ENCODE results near the gene PIP5K1A.
A peak's percentile ranks its signal among the peaks of the same experiment; 100 is the strongest.

Gene PIP5K1A, protein sequence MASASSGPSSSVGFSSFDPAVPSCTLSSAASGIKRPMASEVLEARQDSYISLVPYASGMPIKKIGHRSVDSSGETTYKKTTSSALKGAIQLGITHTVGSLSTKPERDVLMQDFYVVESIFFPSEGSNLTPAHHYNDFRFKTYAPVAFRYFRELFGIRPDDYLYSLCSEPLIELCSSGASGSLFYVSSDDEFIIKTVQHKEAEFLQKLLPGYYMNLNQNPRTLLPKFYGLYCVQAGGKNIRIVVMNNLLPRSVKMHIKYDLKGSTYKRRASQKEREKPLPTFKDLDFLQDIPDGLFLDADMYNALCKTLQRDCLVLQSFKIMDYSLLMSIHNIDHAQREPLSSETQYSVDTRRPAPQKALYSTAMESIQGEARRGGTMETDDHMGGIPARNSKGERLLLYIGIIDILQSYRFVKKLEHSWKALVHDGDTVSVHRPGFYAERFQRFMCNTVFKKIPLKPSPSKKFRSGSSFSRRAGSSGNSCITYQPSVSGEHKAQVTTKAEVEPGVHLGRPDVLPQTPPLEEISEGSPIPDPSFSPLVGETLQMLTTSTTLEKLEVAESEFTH

DNA sequence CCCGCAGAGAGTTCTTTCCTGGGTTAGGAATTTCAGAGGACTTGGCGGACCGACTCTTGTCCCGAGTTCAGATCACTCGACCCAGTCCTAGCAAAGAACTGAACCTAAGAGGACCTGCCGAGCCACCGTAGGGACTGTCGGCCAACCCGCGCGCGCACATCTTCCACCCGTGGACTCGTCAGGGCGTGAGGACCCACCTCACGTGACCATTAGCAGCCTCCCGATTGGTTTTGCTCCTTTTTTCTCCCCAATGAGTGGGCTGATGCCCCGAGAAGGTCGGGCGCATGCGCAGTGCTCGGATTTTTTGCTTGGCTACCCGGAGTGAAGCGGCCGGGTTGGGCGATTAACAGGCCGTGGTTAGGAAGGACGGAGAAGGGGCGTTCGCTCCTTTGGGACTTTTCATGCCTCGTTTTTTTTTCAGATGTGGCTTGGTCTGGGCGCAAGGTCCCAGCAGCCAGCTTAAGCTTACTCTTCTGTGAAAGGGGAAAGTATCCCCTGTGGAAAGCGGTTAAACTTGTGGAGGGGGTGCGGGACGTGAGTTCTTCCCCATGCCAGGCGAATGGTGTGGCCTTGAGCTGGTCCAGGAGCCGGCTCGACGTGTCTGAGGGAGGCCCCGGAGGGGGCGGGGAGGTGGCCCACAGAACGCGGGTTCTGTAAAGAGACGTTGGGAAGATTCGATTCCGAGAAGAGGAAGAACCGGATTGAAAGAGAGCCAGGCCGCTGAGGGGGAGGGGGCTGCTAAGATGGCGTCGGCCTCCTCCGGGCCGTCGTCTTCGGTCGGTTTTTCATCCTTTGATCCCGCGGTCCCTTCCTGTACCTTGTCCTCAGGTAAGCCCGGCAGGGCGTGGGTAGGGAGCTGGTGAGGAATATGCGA lies at the start of gene PIP5K1A:
Gene PIP5K1A, plus strand, starts transcription at position 299 of the 874 bp plus-strand sequence. Its CDS starts 445 bp downstream, at position 744.
- DNase-seq: peak; percentile 100

DNA sequence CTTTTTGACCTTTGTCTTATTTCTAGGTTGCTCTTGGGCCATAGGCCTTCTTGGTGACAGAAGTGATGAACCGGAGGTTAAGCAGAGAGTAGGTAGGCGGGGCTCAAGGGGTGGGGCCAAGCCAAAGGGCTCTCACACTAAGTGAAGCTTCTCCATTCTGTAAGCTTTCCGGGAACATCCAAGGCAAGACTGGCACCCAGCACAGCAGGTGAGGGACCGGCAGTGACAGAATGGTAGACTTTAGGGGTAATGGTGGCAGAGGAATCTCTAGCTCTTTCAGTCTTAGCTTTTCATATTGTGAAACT lies 41.9 kb upstream of the PIP5K1A start, which contains the start of gene TNFAIP8L2:
Gene TNFAIP8L2, plus strand, starts transcription at position 135 of the 305 bp plus-strand sequence. CDS start 2,049 bp downstream, outside the sequence.
- DNase-seq: peak; percentile 91

DNA sequence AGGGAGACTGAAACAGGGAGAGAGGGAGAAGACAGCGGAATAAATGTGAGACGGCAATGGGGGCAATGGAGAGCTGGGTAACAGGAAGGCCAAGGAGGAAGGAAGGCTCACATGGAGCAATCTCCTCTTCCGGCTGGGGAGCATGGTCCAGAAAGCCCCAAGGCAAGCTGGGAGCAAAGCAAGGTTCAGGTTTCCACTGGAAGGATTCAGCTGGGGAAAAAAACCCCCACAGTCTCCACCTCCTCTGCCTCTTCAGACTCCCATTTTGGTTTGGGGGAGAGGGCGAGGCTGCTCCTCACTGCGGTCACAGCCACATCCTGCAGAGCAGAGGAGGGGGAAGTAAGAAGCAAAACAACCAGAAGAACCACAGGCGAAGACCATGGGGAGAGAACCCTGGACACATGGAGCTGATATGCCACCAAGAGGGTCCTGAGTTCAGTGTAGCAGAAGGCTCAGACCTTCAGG lies 41.3 kb upstream of the PIP5K1A start:
- peak; percentile 85 for DNase-seq

DNA sequence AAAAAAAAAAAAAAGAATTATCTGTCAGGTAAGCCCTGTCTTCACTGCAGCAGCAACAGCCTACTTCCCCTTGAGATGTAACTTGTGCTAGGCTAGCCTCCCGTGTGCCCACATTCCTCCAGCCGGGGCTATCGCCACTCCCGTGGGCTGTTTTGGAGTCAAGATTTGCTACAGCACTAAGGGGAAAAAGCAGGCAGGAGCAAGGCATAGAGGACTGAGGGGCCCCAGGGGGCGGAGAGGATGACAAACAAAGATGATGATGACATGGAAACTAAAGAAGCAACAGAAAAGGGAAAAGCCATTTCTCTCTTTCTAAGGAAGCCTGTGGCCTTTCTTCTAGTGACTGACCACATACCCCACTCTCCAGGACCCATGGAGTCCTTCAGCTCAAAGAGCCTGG lies 40.0 kb upstream of the PIP5K1A start:
- DNase-seq: peak; percentile 71

DNA sequence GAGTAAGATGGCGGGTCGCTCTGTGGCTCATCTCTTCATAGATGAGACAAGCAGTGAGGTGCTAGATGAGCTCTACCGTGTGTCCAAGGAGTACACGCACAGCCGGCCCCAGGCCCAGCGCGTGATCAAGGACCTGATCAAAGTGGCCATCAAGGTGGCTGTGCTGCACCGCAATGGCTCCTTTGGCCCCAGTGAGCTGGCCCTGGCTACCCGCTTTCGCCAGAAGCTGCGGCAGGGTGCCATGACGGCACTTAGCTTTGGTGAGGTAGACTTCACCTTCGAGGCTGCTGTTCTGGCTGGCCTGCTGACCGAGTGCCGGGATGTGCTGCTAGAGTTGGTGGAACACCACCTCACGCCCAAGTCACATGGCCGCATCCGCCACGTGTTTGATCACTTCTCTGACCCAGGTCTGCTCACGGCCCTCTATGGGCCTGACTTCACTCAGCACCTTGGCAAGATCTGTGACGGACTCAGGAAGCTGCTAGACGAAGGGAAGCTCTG lies 39.6 kb upstream of the PIP5K1A start:
- no peak for DNase-seq

DNA sequence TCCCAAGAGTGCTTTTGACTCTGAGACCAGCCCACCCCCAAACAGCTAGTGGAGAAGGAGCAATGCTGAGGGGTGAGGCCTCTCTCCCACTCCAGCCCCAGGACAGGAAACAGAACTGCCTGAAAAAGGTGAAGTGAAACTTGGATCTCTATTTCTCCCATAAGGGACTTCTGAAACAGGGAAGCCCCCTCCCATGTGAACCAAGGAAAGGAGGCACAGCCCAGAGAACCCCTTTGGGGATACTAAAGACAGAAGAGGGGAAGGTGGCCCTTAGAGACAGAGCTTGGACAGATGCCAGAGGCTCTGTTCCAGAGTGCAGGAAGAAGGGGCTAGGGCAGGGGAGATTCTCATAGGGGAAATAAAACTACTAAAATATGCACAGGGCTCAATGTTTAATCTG lies 39.0 kb upstream of the PIP5K1A start:
- no peak for DNase-seq

DNA sequence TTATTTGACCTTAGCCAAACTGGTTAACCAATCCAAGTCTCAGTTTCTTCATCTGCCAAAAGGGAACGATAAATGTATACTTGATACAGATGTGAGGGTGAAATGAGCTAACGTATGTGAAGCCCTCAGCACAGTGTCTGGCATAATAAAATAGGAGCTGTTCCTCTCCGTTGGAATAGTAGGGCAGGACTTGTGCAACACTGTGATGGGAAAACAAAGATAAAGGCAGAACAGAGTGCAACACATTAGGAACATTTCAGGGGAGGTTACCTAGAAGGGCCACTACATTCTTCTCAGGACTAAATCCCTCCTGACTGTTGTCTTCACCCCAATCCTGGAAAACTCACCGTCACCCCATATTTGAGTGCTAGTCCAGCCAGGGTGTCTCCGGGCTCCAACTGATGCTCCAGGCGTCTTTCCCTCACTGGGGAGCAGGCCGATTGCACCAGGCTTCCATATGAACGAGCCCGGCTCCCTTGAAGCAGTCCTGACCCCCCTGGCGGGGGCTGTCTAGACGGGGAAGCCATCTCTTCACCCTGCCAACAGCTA lies 33.5 kb upstream of the PIP5K1A start:
- no peak for DNase-seq

DNA sequence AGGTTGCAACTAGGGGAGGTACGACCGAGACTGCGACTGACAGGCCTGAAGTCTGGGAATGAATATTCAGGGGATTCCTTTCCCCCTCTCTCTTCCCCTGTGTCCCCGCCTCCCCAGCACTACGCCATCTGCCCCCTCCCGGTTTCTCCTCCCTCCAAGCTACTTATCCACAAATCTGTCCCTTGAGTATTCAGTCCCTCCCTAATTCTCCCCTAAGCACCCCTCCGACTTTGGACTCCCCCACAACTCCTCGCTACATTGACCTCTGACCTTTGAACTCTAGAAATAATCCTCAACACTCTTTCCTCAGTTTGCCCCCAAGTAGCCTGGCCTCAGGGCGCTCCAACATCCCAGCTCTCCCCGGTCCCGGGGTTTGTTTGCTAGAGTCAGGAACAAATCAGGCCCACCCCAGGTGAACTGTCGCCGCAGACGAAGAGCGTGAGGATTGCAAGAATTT lies 33.0 kb upstream of the PIP5K1A start:
- no peak for DNase-seq

DNA sequence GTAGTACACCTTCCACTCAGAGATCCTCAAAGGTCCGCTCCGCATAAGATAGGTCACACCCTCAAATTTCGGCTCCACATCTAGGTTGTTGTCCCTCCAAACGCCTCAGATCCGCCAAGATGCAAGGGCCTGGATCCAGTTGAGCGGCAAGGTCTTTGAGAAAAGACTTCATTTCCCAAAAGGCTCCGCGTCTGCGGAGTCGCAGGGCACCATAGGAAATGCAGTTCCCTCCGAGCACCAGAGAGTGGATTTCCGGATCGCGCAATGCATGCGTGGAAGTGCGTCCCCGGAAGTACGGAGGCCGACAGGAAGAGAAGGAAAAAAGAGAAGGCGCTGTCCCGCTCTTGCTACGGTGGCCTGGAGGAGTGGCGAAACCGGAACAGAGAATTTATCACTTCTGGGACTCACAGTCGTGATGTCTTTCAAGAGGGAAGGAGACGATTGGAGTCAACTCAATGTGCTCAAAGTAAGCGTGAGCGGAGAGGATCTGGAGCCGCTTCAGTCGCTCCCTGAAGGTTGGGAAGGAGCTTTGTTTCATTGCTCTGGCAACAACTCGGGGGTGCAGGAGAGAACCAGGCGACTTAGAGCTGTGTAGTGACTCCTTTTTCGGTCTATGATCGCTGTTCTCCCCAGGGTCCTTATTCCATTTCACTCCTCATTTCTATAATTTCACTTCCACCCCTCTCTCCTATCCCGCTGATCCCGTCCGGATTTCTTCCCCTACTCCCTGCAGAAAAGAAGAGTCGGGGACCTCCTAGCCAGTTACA lies 32.4 kb upstream of the PIP5K1A start, which contains the start of the genes LYSMD1 and SCNM1:
Gene LYSMD1, minus strand, starts transcription at position 165 of the 767 bp plus-strand sequence. CDS start 644 bp downstream, outside the sequence.
Gene SCNM1, plus strand, starts transcription at position 407 of the 767 bp plus-strand sequence. Its CDS starts 9 bp downstream, at position 416.
- peak; percentile 98 for DNase-seq

DNA sequence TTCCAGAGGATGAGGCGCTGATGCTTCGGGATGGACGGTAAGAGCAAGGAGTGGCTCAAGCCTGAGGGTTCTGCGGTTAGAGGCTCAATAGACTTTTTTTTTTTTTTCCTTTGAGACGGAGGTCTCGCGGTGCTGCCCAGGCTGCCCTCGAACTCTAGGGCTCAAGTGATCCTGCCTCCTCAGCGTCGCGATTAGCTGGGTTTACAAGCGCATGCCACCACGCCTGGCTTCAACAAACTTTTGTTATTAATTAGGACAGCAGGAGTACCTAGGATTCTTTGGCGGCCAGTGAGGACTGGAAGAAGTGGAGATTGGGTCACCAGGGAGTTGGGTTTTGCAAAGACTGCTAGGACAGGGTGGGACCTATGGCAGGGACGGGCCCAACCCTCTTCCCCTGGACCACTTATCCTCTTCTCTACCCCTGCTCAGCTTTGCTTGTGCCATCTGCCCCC lies 31.8 kb upstream of the PIP5K1A start:
- DNase-seq: no peak

DNA sequence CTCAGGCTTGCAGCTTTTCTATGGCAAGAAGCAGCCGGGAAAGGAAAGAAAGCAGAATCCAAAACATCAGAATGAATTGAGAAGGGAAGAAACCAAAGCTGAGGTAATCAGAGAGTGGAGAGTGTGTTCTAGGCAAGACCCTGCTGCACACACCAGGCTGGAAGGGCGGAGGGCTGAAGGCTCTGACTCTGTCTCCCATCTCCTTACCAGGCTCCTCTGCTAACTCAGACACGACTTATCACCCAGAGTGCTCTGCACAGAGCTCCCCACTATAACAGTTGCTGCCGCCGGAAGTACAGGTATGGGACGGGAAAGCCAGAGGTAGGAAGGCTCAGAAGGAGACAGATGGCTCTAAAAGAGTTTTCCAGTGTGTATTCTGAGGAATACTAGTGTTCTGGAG lies 31.2 kb upstream of the PIP5K1A start:
- no peak for DNase-seq

DNA sequence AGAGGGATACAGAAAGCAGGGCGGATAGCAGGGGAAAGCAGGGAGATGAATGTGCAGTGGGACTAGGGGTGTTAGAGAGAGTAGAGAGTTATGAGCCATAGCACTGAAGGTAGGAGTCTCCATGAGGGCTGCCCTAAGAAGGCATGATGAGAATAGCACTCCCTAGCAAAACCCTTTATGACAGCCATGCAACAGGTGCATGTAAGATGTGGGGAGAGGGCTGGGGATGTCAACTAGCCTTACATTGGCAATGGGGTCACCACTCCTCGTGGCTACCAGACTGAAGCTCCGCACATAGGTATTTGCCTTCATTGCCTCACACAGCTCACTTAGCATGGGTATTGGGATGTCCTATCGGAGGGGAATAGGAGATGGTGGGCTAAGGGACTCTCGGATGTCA lies 27.2 kb upstream of the PIP5K1A start:
- no peak for DNase-seq

DNA sequence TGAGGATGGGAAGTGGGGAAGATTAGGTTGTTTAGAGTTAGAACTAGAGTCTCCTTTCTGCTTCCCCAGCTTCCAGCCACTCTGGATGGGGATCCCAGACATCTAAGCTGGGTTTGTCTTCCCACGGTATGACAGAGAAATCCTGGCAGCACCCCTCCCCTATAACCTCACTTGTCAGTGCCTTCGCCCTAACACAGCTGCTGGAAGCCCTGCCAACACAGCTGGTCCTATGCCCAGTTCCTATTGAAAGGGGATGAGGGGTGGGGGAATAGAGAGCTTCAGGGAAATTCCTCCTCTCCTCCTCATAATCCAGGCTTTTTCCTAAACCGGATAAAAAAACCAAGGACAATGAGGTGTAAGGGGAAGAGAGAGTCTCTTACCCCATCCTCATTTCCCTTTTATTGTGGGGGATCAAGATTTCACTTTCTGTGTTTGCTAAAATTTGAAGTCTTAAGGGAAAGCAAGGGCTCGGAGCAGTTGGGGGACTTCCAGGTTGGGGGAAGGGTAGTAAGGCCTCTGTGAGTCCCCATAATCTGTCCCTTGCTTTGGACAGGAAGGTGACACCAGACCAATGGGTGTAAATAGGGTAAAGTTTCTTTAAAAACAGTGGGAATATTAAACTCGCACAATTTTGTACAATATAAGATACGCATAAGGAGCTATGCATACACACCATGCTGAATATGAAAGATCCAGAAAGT lies 23.2 kb upstream of the PIP5K1A start:
- no peak for DNase-seq

DNA sequence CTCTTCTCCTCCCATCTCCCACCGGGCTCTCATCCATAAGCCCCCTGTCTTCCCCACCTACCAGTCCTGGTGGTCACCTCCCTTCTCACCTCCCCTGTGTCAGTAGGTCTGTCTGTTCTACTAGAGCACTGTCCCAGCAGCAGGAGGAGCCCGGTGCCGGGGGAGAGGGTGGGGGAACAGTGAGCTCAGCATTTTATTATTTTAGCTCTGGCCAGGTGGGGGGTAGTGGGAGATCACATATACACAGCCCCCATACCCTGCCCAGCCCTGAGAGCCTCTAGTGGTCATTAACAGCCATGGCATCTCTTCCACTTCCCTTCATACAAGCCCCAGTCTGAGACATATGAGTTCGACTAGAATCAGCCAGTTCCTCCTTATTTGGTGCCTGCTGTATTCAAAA lies 22.5 kb upstream of the PIP5K1A start, which contains the start of gene TMOD4:
Gene TMOD4, minus strand, starts transcription at position 119 of the 400 bp plus-strand sequence. CDS start 1,106 bp downstream, outside the sequence.
- no peak for DNase-seq

DNA sequence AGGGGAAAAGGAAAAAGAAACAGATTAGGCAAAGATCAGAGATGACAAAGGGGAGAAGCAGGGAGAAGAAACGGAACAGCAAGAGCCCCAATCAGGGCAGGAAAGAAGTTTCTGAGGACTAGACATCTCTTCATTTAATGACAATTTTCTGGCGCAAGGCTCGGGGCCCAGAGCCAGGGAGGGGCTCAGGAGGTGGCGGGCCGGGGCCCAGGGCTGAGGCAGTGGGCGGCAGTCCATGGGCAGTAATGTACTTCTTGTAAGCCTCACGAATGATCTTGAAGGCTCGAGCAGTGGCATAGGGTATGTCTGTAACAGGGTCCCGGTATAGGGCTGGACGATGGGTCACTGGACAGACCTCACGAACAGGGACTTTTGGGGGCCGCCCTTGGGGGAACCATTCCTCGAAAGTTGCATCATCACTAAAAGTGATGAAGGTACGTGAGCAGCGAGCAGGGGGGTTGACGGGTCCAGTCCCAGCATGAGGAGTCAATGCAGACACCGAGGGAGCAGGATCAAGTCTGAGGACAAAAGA lies 21.8 kb upstream of the PIP5K1A start:
- DNase-seq: no peak

DNA sequence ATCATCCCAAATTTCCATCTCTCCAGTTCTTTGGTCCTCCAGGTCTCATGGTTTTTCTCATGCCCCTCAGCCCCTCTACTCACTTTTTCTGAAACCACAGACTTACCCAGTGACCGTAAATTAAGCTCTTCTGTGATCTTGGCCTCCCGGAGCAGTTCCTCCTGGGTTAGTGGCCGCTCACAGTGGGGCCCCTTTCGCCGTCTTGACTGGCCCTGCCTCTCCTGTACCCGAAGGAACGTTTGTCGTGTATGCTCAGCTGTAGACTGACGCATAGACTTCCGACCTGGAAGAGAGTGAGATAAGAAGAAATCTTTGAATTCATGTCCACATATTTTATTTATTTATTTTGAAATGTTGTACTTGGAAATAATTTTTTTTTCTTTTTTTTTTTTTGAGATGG lies 14.1 kb upstream of the PIP5K1A start:
- DNase-seq: no peak

DNA sequence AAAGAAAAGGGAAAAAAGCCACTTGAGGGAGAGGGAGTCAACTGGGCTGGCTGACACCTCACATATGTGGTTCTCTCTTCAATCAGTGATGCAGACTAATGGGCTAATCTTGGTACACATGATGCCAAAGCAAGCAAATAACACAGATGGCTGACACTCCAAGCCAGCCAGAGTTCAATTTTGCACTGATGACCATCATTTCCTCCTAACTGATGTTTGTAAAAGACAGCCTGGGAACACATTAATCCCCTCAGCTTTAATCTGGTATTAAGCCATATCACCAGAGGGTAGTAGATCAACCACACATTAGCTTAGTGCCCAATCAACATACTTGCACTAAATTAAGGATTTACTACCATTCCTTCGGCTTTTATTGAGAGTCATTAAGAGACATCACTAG lies 11.1 kb upstream of the PIP5K1A start:
- DNase-seq: no peak

DNA sequence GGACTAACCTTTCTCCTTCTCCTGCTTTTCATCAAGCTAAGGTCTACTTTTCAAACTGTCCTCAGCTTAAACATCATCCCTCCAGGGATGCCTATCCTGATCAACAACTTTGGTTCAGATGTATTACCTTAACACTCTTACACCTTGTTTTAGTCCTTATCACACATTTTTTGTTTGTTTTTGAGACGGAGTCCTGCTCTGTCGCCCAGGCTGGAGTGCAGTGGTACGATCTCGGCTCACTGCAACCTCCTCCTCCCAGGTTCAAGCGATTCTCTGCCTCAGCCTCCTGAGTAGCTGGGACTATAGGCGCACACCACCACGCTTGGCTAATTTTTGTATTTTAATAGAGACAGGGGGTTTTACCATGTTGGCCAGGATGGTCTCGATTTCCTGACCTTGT lies 9.7 kb upstream of the PIP5K1A start:
- peak; percentile 53 for DNase-seq

DNA sequence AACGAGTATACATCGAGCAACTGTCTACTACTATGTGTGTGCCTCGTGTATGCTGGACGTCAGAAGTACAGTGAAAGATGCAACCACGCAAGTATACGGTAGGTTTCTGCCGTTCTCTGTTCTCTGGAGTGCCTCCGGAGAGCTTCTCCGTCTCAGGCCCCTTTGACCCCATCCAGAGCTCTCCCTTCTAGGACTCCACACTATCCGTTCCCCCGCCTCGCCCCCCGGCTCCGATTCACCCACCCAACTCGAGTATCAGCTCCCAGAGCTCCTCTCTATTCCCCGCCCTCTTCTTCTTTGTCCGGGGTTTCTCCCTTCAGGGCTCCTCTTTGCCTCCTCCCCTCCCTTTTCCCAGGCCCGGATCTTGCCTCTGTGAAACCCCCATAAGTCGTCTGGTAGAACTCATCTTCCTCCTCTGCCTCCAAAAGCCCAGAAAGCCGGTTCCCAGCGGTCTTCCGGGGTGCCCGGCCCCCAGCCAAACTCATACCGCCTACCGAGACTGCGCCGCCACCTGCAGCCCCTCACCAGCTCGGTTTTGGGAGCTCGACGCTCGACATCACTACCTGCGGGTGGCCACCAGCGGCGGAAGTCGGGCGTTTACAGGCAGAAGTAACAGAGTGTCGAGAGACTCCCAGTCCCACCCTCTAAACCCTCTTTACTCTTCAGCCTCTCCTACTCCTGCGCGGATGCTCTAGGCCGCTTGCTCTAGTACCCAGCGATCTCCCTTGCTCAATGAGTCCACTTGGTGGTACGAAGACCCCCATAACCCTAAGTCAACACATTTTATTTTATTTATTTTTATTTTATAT lies 8.5 kb upstream of the PIP5K1A start, which contains the start of gene VPS72:
Gene VPS72, minus strand, starts transcription at position 561 of the 809 bp plus-strand sequence. Its CDS starts 76 bp downstream, at position 485.
- DNase-seq: peak; percentile 95
